Ishikawa (cell line): ENCODE measurements around the gene CYP17A1.

Experiments
- CEBPB ChIP-seq: IDR thresholded peaks from 2 replicates; pipeline ENCODE4 v1.6.1; 2012
- CREB1 ChIP-seq: IDR thresholded peaks from 2 replicates; pipeline ENCODE4 v1.6.1; 2012; ENCODE audit warnings: low read depth
- EGR1 ChIP-seq: IDR thresholded peaks from 2 replicates; pipeline ENCODE4 v1.6.1; 2012
- EP300 ChIP-seq: IDR thresholded peaks from 2 replicates; pipeline ENCODE4 v1.6.1; 2012; ENCODE audit warnings: borderline replicate concordance
- FOXM1 ChIP-seq: IDR thresholded peaks from 2 replicates; pipeline ENCODE4 v1.6.1; 2012; ENCODE audit warnings: low read depth, borderline replicate concordance
- MAX ChIP-seq: IDR thresholded peaks from 2 replicates; pipeline ENCODE4 v1.6.1; 2012
- NFIC ChIP-seq: IDR thresholded peaks from 2 replicates; pipeline ENCODE4 v1.6.1; 2012
- RAD21 ChIP-seq: IDR thresholded peaks from 2 replicates; pipeline ENCODE4 v1.6.1; 2012; ENCODE audit warnings: low read depth
- REST ChIP-seq: IDR thresholded peaks from 2 replicates; pipeline ENCODE4 v1.6.1; 2012; ENCODE audit warnings: low read depth, mild to moderate bottlenecking
- TAF1 ChIP-seq: IDR thresholded peaks from 2 replicates; pipeline ENCODE4 v1.6.1; 2012; ENCODE audit warnings: low read depth, mild to moderate bottlenecking
- TCF12 ChIP-seq: IDR thresholded peaks from 2 replicates; pipeline ENCODE4 v1.6.1; 2012; ENCODE audit warnings: low read depth
- TEAD4 ChIP-seq: IDR thresholded peaks from 2 replicates; pipeline ENCODE4 v1.6.1; 2012
- USF1 ChIP-seq: IDR thresholded peaks from 2 replicates; pipeline ENCODE4 v1.6.1; 2012
- YY1 ChIP-seq: IDR thresholded peaks from 2 replicates; pipeline ENCODE4 v1.6.1; 2012; ENCODE audit warnings: low read depth
- ZBTB7A ChIP-seq: IDR thresholded peaks from 2 replicates; pipeline ENCODE4 v1.6.1; 2012; ENCODE audit warnings: low read depth

CYP17A1 gene

DNA sequence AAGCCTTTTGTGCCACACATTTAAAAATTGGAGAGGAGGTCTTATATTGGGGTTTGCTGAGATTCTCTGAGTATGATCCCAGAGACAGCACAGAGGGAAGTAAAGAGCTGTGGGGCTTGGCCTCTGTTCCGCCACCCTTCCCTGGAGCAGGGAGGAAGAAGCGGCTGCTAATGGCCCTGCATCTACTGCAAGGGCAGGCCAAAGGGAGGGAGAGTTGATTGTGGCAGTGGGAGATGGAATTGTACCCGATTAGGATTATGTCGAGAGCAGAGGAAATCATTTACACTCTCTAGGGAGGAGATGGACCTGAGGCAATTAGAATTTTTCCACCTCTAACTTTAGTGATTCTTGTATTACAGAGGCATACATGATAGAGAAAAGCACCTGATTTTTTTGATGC lies 28.8 kb downstream of the CYP17A1 start:
- TF ChIP-seq TCF12 (no peak), TEAD4 (no peak), REST (no peak)

DNA sequence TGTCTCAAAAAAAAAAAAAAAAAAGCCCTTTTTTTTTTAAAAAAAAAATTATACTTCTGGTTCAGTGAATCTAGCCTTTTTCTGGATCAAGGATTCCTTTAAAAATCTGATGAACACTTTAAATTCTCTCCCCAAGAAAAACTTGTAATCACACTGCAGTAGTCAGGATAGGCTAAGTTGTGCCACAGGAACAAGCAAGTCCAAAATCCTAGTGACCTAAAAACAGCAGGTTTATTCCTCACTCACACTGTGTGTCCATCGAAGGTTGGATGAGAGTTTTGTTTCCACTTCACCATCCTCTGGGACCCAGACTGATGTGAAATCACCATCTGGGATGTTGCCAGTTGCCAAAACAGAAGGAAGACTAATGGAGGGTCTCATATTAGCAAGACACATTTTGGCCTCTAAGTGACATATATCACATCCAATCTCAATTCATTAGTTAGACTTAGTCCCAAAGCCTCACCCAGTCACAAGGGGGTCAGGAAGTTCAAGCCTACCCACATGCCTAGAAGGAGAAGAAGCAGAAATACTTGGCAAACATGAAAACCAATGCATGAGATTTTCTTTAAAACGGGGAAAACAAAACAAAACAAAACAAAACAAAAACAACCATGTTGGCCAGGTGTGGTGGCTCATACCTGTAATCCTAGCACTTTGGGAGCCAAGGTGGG lies 32.7 kb downstream of the CYP17A1 start:
- TF ChIP-seq CEBPB (no peak), REST (no peak), MAX (no peak), ZBTB7A (no peak), EGR1 (no peak), TAF1 (no peak)

GRCh38 chr10:102802920-102803534 lies 34.2 kb downstream of the CYP17A1 start:
- TF ChIP-seq TCF12 (no peak), CEBPB (no peak), RAD21 (no peak), TAF1 (no peak), MAX (no peak), EP300 (no peak), TEAD4 (no peak), FOXM1 (no peak), REST (no peak), EGR1 (no peak)

DNA sequence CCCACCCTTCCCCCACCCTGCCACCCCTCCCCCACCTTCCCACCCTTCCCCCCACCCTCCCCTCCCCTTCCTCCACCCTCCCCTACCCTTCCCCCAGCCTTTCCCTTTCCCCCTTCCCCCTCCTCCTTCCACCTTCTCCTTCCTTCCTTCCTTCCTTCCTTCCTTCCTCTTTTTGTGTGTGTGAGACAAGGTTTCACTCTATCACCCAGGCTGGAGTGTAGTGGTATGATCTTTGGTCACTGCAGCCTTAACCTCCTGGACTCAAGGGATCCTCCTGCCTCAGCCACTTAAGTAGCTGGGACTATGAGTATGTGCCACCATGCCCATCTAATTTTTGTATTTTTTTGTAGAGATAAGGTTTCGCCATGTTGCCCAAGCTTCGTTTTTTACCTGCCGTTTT lies 35.2 kb downstream of the CYP17A1 start:
- TF ChIP-seq REST (no peak), MAX (no peak), FOXM1 (no peak), EGR1 (no peak), TCF12 (no peak), USF1 (no peak), YY1 (no peak), NFIC (no peak), TEAD4 (no peak), CREB1 (no peak), ZBTB7A (no peak), RAD21 (no peak), CEBPB (no peak), EP300 (no peak), TAF1 (no peak)
